IgD-negative memory B cell (primary cell): ENCODE results near the gene OTULIN. TPM values are rescaled to one million over a fixed set of nuclear protein-coding genes. Genes with fewer than 3 reads are reported as not detected.

Experiments used
- H3K27ac Mint-ChIP-seq, 3 donors: one replicate each; pipeline ENCODE4 v1.8.0; 2020 to 2022; ENCODE audit warnings: mild to moderate bottlenecking in 3 of 3, mixed read lengths in 3 of 3, moderate library complexity in 1 of 3
- H3K27me3 Mint-ChIP-seq: one replicate; pipeline ENCODE4 v1.8.0; 2021; ENCODE audit warnings: mixed read lengths
- H3K36me3 Mint-ChIP-seq: one replicate; pipeline ENCODE4 v1.8.0; 2020; ENCODE audit warnings: mild to moderate bottlenecking, mixed read lengths
- H3K4me1 Mint-ChIP-seq, 3 donors: one replicate each; pipeline ENCODE4 v1.8.0; 2020 to 2022; ENCODE audit warnings: mixed read lengths in 3 of 3, mild to moderate bottlenecking in 1 of 3
- H3K4me3 Mint-ChIP-seq, 4 donors: one replicate each; pipeline ENCODE4 v1.8.0; 2020 to 2022; ENCODE audit warnings: mild to moderate bottlenecking in 4 of 4, mixed read lengths in 4 of 4, moderate library complexity in 3 of 4
- H3K9me3 Mint-ChIP-seq, 3 donors: one replicate each; pipeline ENCODE4 v1.8.0; 2020 to 2021; ENCODE audit warnings: mixed read lengths in 3 of 3, mild to moderate bottlenecking in 1 of 3
- polyA plus RNA-seq: library from polyadenylated mRNA; unstranded; fragments of 300-500 nt; fragmentation: Illumina TruSeq; gene quantifications from one replicate; pipeline ENCODE4 v1.2.3, GENCODE V29; 2021

OTULIN gene
- polyA plus RNA-seq, 1 donor from 2014 or later = 20.9 TPM

- H3K27me3 Mint-ChIP-seq = no peaks in the 10 kb centered on the region
- no peaks in the 10 kb centered on the region for H3K9me3 Mint-ChIP-seq
- peak overlapping the region; percentile 25 to 91 (median 84) for H3K27ac Mint-ChIP-seq
- peaks cover 2% of the 10 kb centered on the region for H3K36me3 Mint-ChIP-seq
- H3K4me1 Mint-ChIP-seq = peaks cover 66 to 72% (median 71%) of the 10 kb centered on the region in 3 donors
- peak overlapping the region; percentile 61 to 93 (median 77) for H3K4me3 Mint-ChIP-seq
Measured at GRCh38 chr5:14674983-14675854, 10.7 kb downstream of the OTULIN start.

DNA sequence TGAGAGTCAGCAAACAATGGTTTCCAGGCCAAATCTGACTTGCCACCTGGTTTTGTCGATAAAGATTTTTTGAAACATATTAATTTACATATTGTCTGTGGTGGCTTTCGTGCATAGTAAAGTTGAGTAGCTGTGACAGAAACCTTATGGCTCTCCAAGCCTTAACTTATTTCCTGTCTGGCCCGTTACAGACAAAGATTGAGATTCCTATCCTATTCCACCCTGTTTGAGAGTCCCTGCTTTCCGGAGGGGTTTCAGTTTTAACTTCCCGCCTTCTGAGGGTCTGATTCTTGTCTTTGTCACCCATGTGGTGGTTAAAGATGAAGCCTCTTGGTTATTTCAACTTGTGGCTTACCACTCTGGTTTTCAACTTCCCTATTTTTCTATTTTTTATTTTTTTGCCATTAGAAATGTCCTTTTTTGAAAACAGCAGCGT lies 11.4 kb downstream of the OTULIN start:
- Mint-ChIP-seq H3K4me1 (peaks cover 65 to 76% (median 70%) of the 10 kb centered on the region in 3 donors), H3K27ac (peak overlapping the region; percentile 25 to 91 (median 84)), H3K36me3 (peaks cover 2% of the 10 kb centered on the region), H3K9me3 (no peaks in the 10 kb centered on the region), H3K4me3 (peak overlapping the region; percentile 61 to 93 (median 77)), H3K27me3 (no peaks in the 10 kb centered on the region)

DNA sequence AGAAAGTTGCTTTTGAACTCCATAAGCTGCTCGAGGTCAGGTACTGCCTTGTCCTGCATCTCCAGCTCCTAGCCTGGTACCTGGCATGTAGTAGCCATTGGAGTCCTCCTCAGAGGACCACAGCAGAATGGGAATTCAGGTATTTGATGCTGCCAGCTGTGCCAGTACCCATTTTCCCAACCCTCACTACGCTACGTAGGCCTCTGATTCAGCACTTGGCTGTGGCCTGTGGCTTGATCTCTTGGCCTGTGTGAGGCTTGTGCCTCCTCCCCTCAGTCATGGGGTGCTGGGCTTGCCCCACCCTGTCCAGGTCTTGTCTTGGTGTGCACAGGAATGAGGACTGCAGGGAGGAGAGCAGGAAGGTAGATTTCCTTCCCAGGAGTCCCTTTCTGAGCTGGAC lies 11.8 kb downstream of the OTULIN start:
- Mint-ChIP-seq H3K4me1 (peaks cover 61 to 71% (median 65%) of the 10 kb centered on the region in 3 donors), H3K9me3 (no peaks in the 10 kb centered on the region), H3K27ac (peak overlapping the region; percentile 78 to 91 (median 84)), H3K27me3 (no peaks in the 10 kb centered on the region), H3K4me3 (peak overlapping the region; percentile 61 to 93 (median 77)), H3K36me3 (peaks cover 2% of the 10 kb centered on the region)

DNA sequence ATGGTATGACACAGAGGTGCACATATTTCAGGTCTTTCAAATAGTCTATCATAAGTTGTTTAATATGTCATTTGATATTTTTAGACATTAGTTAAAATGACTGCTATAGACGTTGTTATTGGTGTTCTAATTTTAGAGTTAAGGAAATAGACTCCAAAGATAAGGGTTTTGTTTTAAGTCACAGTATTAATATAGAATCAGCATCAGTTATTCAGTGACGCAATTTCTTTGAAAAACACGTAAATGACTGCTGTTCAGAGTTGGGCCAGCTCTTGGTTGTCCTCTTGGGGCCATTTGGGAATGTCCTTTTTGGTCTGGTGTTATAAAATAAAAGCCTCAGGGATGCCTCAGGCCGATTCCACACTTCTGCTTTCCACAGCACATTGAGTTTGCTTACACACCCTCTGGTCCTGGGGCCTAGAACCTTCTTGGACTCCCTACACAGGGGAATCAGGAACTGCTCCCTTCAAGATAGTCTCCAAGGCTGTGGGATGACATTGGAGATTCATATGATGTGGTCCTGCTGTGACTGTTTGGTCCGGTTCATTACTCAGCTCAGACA lies 14.3 kb downstream of the OTULIN start:
- H3K27ac Mint-ChIP-seq = peak overlapping the region in 2 of 3 donors; percentile 15 to 63
- no peaks in the 10 kb centered on the region for H3K27me3 Mint-ChIP-seq
- H3K4me1 Mint-ChIP-seq = peaks cover 41 to 50% (median 42%) of the 10 kb centered on the region in 3 donors
- H3K36me3 Mint-ChIP-seq = peaks cover under 1% of the 10 kb centered on the region
- H3K9me3 Mint-ChIP-seq = no peaks in the 10 kb centered on the region
- peak overlapping the region in 1 of 4 donors; percentile 7 for H3K4me3 Mint-ChIP-seq

- Mint-ChIP-seq H3K27me3 (no peaks in the 10 kb centered on the region), H3K4me1 (peaks cover 36 to 45% (median 37%) of the 10 kb centered on the region in 3 donors), H3K36me3 (no peaks in the 10 kb centered on the region), H3K4me3 (no peak overlapping the region), H3K27ac (no peak overlapping the region), H3K9me3 (no peaks in the 10 kb centered on the region)
Measured at GRCh38 chr5:14679595-14679994, 15.1 kb downstream of the OTULIN start.

DNA sequence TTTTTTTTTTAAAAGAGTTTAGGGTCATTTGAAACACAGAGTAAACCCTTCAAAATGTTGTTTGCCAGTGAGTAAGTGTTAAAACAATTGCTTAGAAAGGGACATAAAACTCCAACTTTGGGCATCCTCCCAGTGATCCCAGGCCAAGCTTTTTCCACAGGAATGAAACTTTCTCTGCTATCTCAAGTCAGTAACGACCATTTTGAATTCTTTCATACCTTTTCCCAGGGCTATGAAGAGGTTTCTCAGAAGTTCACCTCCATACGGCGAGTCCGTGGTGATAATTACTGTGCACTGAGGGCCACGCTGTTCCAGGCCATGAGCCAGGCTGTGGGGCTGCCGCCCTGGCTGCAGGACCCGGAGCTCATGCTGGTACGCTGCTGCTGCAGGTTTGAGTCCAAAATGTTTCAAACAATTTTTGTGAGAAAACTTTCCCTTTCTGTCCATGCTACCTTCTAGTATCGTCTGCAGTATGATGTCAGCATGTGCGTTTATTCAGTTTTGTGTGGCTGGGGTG lies 16.8 kb downstream of the OTULIN start:
- Mint-ChIP-seq H3K36me3 (no peaks in the 10 kb centered on the region), H3K4me1 (peaks cover 25 to 32% (median 27%) of the 10 kb centered on the region in 3 donors), H3K9me3 (no peaks in the 10 kb centered on the region), H3K27me3 (no peaks in the 10 kb centered on the region), H3K4me3 (peak overlapping the region in 1 of 4 donors; percentile 12), H3K27ac (no peak overlapping the region)

DNA sequence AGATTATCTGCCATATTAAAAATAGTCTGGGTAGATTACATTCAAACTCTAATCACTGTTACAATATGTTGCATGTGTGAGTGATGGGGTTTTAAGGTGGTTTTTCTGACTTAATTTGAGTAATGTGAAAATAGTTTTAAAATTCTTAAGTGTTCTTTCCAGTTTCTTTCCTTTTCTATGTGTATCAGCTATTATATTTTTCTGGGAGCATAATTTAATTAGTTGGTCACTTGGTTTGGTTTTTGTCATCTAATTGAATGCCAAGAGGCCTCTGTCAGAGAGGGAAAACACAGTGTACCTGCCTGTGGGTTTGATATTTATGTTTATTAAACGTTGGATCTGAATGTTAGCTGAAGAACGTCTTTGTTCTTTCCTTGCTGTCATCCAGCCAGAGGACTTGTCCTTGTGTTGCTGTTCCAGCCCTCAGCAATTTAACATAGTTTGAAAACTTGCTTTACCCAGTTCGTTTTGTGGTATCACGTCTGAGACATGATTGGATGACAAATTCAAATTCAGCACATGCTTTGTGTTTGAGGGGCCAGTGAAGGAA lies 19.5 kb downstream of the OTULIN start:
- peak overlapping the region in 1 of 3 donors; percentile 65 for H3K27ac Mint-ChIP-seq
- no peaks in the 10 kb centered on the region for H3K27me3 Mint-ChIP-seq
- peaks cover 2% of the 10 kb centered on the region for H3K36me3 Mint-ChIP-seq
- H3K4me1 Mint-ChIP-seq = peaks cover 8 to 14% (median 13%) of the 10 kb centered on the region in 3 donors
- no peak overlapping the region for H3K4me3 Mint-ChIP-seq
- no peaks in the 10 kb centered on the region for H3K9me3 Mint-ChIP-seq

DNA sequence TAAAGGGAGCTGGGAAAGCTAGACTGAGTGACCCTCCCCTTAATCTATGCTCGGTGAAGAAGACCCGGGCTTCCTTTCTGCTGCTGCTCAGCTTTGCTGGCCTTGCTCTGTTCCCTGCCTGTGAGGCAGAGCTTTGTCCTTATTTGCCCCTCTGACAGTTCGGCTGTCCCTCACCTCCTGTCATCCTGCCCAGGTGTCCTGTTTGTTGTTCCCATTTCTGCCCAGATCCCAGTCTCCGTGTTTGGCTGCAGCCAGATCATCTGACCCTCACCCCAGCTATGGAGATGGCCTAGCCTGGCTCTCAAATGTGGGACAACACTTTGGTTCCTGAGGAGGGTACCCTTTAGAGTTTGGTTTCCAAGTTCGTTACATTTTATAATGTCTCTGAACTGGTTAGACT lies 20.2 kb downstream of the OTULIN start:
- H3K27me3 Mint-ChIP-seq = no peaks in the 10 kb centered on the region
- peaks cover 5 to 9% (median 9%) of the 10 kb centered on the region in 3 donors for H3K4me1 Mint-ChIP-seq
- no peak overlapping the region for H3K4me3 Mint-ChIP-seq
- H3K36me3 Mint-ChIP-seq = peaks cover 6% of the 10 kb centered on the region
- H3K9me3 Mint-ChIP-seq = no peaks in the 10 kb centered on the region
- H3K27ac Mint-ChIP-seq = no peak overlapping the region

DNA sequence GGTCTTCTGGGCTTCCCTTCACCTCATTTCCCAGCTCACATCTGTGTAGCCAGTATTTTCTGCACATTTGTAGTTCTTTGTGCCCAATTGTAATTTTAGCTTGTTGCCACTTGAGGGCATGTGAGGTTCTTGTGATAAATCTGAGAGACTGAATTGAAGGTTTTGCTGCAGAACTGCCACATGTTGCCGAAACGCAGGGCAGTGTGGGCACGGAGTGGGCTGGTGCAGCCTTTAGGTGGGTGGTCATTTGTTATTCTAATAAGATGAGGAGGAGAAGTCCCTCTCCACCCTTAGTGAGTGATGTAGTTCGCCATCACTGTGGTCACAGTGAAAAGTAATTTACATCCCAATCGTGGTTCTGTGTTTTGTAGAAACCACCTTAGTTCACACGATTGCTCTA lies 21.2 kb downstream of the OTULIN start:
- H3K4me1 Mint-ChIP-seq = peaks cover 4 to 6% (median 5%) of the 10 kb centered on the region in 3 donors
- no peaks in the 10 kb centered on the region for H3K9me3 Mint-ChIP-seq
- H3K36me3 Mint-ChIP-seq = peaks cover 11% of the 10 kb centered on the region
- peak overlapping the region in 2 of 4 donors; percentile 22 to 43 for H3K4me3 Mint-ChIP-seq
- no peaks in the 10 kb centered on the region for H3K27me3 Mint-ChIP-seq
- no peak overlapping the region for H3K27ac Mint-ChIP-seq

GRCh38 chr5:14686517-14686916 lies 22.0 kb downstream of the OTULIN start:
- Mint-ChIP-seq H3K4me3 (no peak overlapping the region), H3K4me1 (peaks cover 3 to 6% (median 5%) of the 10 kb centered on the region in 3 donors), H3K27ac (no peak overlapping the region), H3K36me3 (peaks cover 13% of the 10 kb centered on the region), H3K27me3 (no peaks in the 10 kb centered on the region), H3K9me3 (no peaks in the 10 kb centered on the region)

DNA sequence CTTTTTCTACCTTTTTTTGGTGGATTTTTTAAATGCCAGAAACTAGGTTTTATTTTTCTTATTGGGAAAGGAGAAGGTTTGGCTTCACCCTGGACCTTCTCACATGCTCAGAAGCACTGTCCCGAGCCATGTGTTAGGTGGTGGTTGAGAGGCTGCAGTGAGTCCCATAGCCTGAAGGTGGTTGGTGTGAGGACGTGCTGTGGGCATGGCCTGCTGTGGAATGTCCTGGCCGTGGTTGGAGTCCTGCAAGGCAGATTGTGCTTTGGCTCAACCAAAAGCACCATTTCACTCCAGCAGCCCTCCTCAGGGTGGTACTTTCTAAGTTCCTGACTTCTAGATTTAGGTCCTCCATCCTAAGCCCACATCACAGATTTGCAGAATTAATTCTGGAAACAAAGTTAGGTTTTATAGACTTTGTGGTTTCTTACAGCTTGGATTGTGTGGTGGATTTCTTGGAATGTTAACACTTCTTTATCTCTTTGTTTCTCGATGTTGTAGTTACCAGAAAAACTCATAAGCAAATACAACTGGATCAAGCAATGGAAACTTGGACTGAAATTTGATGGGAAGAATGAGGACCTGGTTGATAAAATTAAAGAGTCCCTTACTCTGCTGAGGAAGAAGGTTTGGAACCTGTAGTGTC lies 22.6 kb downstream of the OTULIN start:
- Mint-ChIP-seq H3K27ac (no peak overlapping the region), H3K36me3 (peaks cover 13% of the 10 kb centered on the region), H3K9me3 (no peaks in the 10 kb centered on the region)

DNA sequence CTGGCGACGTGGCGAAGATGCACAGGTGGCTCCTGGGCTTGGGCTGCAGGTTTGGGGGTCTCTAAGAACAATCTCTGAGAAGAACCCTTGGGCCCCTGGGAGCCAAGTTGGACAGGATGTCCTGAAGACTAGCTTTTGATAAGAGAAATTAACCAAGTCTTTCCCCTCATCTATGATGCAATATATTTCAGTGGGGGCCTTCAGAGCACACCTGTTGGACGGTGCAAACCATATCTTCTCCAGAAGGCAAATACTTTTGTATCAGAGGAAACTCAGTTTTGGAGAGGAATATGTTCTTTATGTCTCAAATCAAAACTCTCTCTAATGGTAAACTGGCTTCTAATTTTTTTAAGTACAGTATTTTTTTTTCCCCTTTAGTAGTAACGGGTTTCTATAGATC lies 28.6 kb downstream of the OTULIN start:
- Mint-ChIP-seq H3K4me1 (peaks cover 0 to 4% (median 3%) of the 10 kb centered on the region in 3 donors), H3K27me3 (no peaks in the 10 kb centered on the region), H3K27ac (no peak overlapping the region), H3K4me3 (no peak overlapping the region), H3K36me3 (peaks cover 15% of the 10 kb centered on the region), H3K9me3 (no peaks in the 10 kb centered on the region)

More for the DNA sequence above, 22.6 kb downstream of the OTULIN start:
- H3K4me3 Mint-ChIP-seq = no peak overlapping the region
- peaks cover 3 to 7% (median 5%) of the 10 kb centered on the region in 3 donors for H3K4me1 Mint-ChIP-seq
- H3K27me3 Mint-ChIP-seq = no peaks in the 10 kb centered on the region

DNA sequence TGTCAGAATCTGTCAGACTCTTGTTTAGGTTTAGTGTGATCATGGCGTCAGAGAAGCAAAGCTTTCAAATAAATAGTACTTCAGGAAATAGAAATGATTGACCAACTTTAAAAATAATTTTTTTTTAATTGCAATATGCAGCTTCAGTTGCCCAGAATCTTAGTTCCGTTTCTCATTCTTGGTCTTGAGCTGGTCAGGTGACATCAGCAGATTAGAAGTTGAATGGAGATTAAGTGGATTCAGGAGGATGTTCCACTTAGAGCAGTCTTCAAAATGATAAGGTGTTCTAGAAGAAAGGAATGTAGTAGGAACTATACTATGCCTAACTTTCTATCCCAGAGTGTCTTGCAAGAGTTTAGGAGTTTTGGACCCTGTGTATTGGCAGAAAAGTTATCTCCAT lies 30.6 kb downstream of the OTULIN start:
- no peak overlapping the region for H3K27ac Mint-ChIP-seq
- H3K36me3 Mint-ChIP-seq = peaks cover 13% of the 10 kb centered on the region
- peaks cover 0 to 8% (median 3%) of the 10 kb centered on the region in 3 donors for H3K4me1 Mint-ChIP-seq
- no peaks in the 10 kb centered on the region for H3K27me3 Mint-ChIP-seq
- H3K4me3 Mint-ChIP-seq = no peak overlapping the region
- no peaks in the 10 kb centered on the region for H3K9me3 Mint-ChIP-seq

DNA sequence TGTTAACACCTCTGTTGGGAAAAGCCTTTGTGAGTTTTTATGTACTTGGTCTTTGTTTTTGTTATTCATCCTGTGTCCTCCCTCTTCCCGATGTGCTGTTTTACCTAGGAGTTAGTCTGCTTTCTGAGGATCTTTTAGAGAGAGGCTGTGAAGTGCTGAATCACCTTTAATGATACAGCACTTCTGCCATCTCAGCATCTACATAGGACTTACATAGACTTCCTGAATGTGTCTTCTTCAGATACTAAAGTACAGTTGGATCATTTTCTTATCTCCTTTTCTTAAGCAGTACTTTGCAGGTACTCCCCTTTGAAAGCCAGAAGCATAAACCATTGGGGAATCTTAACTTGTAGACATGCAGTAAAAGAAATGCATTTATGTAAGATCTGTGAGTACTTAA lies 31.5 kb downstream of the OTULIN start:
- Mint-ChIP-seq H3K4me1 (peaks cover 0 to 9% (median 3%) of the 10 kb centered on the region in 3 donors), H3K4me3 (no peak overlapping the region), H3K27ac (peak overlapping the region in 2 of 3 donors; percentile 24 to 84), H3K27me3 (no peaks in the 10 kb centered on the region), H3K36me3 (peaks cover 10% of the 10 kb centered on the region), H3K9me3 (no peaks in the 10 kb centered on the region)
